IPS-20b (cell line): ENCODE data around the gene ADSS2.

Experiments
- H3K27ac ChIP-seq: one replicate; pipeline ENCODE4 v1.5.1; 2013; ENCODE audit warnings: low read length
- H3K27me3 ChIP-seq: 2 replicates; pipeline ENCODE4 v1.6.1; 2013; ENCODE audit warnings: mild to moderate bottlenecking, low read length, inconsistent platforms; ENCODE audit not compliant: insufficient read depth
- H3K36me3 ChIP-seq: 2 replicates; pipeline ENCODE4 v1.6.1; 2013; ENCODE audit warnings: low read depth, mild to moderate bottlenecking, inconsistent platforms, low read length, moderate library complexity; ENCODE audit not compliant: insufficient read depth
- H3K4me1 ChIP-seq: 2 replicates; pipeline ENCODE4 v1.6.1; 2013; ENCODE audit warnings: mild to moderate bottlenecking, control low read depth, inconsistent platforms, low read length, moderate library complexity; ENCODE audit not compliant: insufficient read depth
- H3K4me3 ChIP-seq: 2 replicates; pipeline ENCODE4 v1.5.1; 2013; ENCODE audit warnings: mild to moderate bottlenecking, low read length, inconsistent platforms
- H3K9ac ChIP-seq: 2 replicates; pipeline ENCODE4 v1.6.1; 2013; ENCODE audit warnings: low read depth, mild to moderate bottlenecking, inconsistent platforms, low read length, moderate library complexity
- H3K9me3 ChIP-seq: 2 replicates; pipeline ENCODE4 v1.6.1; 2013; ENCODE audit warnings: mild to moderate bottlenecking, low read depth, low read length, inconsistent platforms; ENCODE audit not compliant: insufficient read depth

ADSS2 gene

DNA sequence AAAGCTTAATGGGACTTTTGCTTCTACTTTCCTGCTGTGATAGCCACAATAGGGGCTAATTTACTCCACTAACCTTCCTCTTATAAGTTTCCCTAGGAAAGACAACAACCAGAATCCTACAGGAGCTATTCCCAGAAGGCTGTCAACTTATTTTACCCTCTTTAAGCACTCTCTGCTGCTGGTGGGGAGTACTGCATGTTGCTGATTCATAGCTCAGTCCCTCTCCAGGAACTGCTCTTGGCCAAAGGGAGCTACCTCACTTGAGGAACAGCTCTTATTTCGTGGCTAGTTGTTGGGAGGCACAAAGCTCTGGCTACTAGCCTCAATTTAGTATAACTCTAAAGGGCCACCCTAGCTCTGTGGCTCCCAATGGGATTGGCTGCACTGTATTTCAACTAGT, 37.2 kb downstream of the ADSS2 start:
- Histone ChIP-seq H3K27ac (no peak overlapping the region), H3K9me3 (no peaks in the 10 kb centered on the region), H3K9ac (no peak overlapping the region), H3K27me3 (no peaks in the 10 kb centered on the region), H3K4me3 (no peak overlapping the region), H3K4me1 (peaks cover 3% of the 10 kb centered on the region; the same call in 1 of the 2 replicates), H3K36me3 (peaks cover 96% of the 10 kb centered on the region)

DNA sequence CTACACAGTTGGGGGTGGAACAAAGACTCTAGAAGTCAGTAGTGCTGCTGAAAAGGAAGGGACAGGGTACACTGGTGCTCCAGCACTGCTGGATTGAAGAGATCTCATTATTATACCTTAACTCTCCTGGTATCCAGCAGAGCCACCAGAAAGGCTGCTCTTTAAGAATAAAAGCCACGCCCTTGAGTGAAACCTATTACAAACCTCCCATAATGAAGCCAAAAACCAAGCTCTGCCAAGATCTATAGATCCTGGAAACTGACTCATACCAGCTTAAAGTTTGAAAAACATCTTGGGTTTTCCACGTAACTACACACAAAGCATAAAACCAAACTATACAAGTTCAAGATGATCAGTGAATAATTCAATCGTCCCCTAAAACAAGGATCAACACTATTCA, 38.0 kb downstream of the ADSS2 start:
- Histone ChIP-seq H3K9me3 (no peaks in the 10 kb centered on the region), H3K27ac (no peak overlapping the region), H3K9ac (no peak overlapping the region), H3K4me3 (no peak overlapping the region), H3K4me1 (peaks cover 10% of the 10 kb centered on the region; the same call in 1 of the 2 replicates), H3K27me3 (no peaks in the 10 kb centered on the region), H3K36me3 (peaks cover 97% of the 10 kb centered on the region)

DNA sequence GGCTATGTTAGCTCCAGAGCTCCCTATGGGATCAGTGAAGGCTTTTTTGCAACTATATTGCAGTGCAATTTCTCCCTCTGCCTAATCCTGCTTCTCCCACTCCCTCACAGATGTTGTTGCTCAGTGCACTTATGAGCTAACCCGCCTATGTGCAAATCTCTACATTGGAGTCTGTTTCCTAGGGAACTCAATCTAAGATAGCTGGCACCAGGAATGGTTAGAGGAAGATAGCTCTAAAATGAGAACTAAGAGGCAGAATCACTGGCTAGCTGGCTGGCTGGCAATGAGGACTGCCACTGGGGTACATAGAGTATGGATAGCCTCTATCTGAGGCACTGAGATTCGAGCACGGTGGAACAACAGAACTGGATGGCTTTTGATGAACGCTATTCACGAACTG, 39.5 kb downstream of the ADSS2 start:
- no peak overlapping the region for H3K4me3 ChIP-seq
- no peak overlapping the region for H3K27ac ChIP-seq
- no peaks in the 10 kb centered on the region for H3K9me3 ChIP-seq
- no peaks in the 10 kb centered on the region for H3K27me3 ChIP-seq
- H3K4me1 ChIP-seq: peaks cover 10% of the 10 kb centered on the region; the same call in 1 of the 2 replicates
- no peak overlapping the region for H3K9ac ChIP-seq
- H3K36me3 ChIP-seq: peaks cover 97% of the 10 kb centered on the region

DNA sequence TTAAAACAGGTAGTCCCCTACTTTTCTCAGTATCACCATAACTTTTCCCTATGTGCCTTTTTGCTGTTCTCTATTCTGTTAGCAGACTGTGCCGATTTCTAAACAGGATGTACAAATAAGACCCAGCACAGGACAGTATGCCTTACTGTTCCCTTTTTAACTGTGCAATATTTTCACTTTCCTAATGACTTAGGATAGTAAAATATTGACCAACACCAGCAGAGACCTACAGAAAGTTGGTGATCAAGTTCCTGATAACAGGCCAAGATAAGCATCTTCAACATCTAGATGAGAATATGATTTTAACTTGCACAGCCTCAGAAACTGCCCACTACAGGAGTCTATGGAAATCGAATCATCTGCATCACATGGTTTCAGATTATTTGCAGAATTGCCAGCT, 42.0 kb downstream of the ADSS2 start:
- no peak overlapping the region for H3K9ac ChIP-seq
- H3K9me3 ChIP-seq: no peaks in the 10 kb centered on the region
- H3K27ac ChIP-seq: no peak overlapping the region
- no peak overlapping the region for H3K4me3 ChIP-seq
- H3K36me3 ChIP-seq: peaks cover 81% of the 10 kb centered on the region
- peaks cover 10% of the 10 kb centered on the region; the same call in 1 of the 2 replicates for H3K4me1 ChIP-seq
- no peaks in the 10 kb centered on the region for H3K27me3 ChIP-seq

DNA sequence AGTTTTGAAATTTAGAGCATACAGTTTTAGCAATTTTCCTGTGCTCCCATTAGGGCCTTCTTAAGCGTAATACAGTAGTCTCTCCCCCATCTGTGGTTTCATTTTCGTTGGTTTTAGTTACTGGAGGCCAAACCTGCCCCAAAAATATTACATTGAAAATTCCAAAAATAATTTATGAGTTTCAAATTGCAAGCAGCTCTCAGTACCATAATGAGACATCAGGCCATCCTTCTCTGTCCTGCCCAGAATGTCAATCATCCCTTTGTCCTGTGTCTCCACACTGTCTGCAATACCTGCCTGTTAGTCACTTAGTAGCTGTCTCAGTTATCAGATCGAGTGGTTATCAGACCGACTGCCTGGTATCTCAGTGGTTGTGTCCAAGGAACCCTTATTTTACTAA, 45.4 kb downstream of the ADSS2 start:
- no peak overlapping the region for H3K27ac ChIP-seq
- peaks cover 27% of the 10 kb centered on the region for H3K9me3 ChIP-seq
- peaks cover 10% of the 10 kb centered on the region; the same call in 1 of the 2 replicates for H3K4me1 ChIP-seq
- peaks cover 75% of the 10 kb centered on the region for H3K36me3 ChIP-seq
- H3K27me3 ChIP-seq: no peaks in the 10 kb centered on the region
- no peak overlapping the region for H3K4me3 ChIP-seq
- H3K9ac ChIP-seq: no peak overlapping the region

DNA sequence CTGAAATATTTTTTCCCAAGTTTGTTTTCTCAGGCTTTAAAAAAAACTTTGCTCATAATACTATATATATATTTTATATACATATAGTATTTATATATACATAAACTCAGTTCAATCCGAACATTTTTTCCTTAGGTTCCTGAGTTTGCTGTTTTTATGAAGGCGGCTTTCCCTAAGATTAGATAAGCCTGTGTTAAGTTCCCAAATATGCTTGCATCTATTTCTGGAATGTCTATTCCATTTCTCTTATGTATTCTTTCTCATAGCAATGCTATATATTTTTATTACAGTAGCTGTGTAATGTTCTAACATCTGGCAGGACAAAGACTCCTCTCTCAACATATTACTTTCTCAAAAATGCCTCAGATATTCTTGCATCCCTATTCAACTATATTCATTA, 45.9 kb downstream of the ADSS2 start:
- no peak overlapping the region for H3K4me3 ChIP-seq
- H3K27ac ChIP-seq: no peak overlapping the region
- peaks cover 71% of the 10 kb centered on the region for H3K36me3 ChIP-seq
- no peaks in the 10 kb centered on the region for H3K27me3 ChIP-seq
- peaks cover 10% of the 10 kb centered on the region; the same call in 1 of the 2 replicates for H3K4me1 ChIP-seq
- no peak overlapping the region for H3K9ac ChIP-seq
- peaks cover 32% of the 10 kb centered on the region for H3K9me3 ChIP-seq

DNA sequence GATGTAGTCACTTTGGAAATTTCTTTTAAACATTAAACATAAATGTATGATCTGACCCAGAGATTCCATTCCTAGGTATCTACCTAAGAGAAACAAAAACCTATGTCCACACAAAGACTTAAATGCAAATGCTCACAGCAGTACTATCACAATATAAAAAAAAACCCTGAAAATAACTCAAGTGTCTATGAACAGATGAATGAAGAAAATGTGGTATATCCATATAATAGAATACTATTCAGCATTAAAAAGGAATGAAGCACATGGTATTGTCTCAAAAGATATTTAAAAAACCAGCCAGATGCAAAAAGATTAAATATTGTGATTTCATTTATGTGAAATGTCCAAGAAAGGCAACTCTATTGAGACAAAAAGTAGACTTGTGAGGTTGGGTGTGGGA, 48.3 kb downstream of the ADSS2 start:
- Histone ChIP-seq H3K9ac (no peak overlapping the region), H3K4me1 (no peaks in the 10 kb centered on the region), H3K9me3 (peaks cover 32% of the 10 kb centered on the region), H3K36me3 (peaks cover 48% of the 10 kb centered on the region), H3K27me3 (no peaks in the 10 kb centered on the region), H3K4me3 (no peak overlapping the region), H3K27ac (no peak overlapping the region)

DNA sequence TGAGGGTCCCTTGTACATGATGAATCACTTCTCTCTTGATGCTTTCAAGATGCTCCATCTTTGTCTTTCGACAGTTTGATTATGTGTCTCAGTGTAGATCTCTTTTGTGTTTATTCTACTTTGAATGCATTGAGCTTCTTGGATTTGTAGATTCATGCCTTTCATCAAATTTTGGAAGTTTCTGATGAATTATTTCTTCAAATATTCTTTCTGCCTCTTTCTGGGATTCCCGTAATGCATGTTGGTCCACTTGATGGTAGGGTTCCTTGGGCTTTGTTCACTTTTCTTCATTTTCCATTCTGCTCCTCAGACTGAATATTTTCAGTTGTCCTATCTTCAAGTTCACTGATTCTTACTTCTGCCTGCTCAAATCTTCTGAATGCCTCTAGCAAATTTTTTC, 50.7 kb downstream of the ADSS2 start:
- Histone ChIP-seq H3K4me1 (peaks cover 8% of the 10 kb centered on the region; the same call in 1 of the 2 replicates), H3K9me3 (peaks cover 32% of the 10 kb centered on the region), H3K36me3 (peaks cover 28% of the 10 kb centered on the region), H3K27ac (no peak overlapping the region), H3K9ac (no peak overlapping the region), H3K4me3 (no peak overlapping the region), H3K27me3 (no peaks in the 10 kb centered on the region)

DNA sequence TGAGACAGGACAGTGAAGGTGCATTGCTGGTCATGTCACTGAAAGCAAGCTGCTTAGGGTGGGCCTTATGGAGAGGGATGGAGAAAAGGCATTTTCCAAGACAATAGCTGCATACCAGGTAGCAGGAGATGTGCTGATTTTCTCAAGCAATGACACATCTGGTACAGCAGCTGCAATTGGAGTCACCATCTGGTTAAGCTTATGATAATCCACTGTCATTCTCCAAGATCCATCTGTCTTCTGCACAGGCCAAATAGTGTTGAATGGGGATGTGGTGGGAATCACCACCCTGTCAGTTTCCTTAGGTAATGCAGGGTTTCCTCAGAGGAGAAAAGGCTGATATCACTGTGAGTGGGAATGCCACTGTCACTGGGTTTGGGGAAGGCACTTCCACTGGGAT, 54.6 kb downstream of the ADSS2 start:
- Histone ChIP-seq H3K9me3 (peaks cover 13% of the 10 kb centered on the region), H3K4me1 (peaks cover 8% of the 10 kb centered on the region; the same call in 1 of the 2 replicates), H3K27ac (no peak overlapping the region), H3K4me3 (no peak overlapping the region), H3K9ac (no peak overlapping the region), H3K27me3 (no peaks in the 10 kb centered on the region), H3K36me3 (peaks cover 9% of the 10 kb centered on the region)

DNA sequence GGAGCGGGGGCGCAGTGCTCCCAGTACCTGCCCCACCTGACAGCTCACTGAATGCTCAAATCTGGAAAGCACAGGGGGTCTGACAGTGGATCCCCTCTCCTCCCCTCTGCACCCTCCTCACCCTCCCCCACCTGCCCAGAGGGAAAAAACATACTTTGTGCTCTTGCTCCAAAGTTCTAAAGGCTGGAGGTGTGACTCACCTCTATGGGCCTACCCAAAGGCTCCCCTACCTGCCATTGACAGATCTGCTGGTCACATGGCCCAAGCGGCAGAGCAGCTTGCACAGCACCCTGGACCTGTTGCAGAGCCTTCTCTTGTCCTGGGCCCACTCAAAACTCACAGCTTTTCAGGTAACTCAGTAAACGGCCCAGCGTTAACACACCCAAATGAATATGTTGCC, 55.7 kb downstream of the ADSS2 start:
- no peak overlapping the region for H3K9ac ChIP-seq
- peaks cover 8% of the 10 kb centered on the region; the same call in 1 of the 2 replicates for H3K4me1 ChIP-seq
- no peak overlapping the region for H3K27ac ChIP-seq
- no peaks in the 10 kb centered on the region for H3K36me3 ChIP-seq
- no peak overlapping the region for H3K4me3 ChIP-seq
- H3K27me3 ChIP-seq: no peaks in the 10 kb centered on the region
- H3K9me3 ChIP-seq: 0 out of 2 replicates have a peak, but pooled peaks cover 1% of the 10 kb centered on the region

DNA sequence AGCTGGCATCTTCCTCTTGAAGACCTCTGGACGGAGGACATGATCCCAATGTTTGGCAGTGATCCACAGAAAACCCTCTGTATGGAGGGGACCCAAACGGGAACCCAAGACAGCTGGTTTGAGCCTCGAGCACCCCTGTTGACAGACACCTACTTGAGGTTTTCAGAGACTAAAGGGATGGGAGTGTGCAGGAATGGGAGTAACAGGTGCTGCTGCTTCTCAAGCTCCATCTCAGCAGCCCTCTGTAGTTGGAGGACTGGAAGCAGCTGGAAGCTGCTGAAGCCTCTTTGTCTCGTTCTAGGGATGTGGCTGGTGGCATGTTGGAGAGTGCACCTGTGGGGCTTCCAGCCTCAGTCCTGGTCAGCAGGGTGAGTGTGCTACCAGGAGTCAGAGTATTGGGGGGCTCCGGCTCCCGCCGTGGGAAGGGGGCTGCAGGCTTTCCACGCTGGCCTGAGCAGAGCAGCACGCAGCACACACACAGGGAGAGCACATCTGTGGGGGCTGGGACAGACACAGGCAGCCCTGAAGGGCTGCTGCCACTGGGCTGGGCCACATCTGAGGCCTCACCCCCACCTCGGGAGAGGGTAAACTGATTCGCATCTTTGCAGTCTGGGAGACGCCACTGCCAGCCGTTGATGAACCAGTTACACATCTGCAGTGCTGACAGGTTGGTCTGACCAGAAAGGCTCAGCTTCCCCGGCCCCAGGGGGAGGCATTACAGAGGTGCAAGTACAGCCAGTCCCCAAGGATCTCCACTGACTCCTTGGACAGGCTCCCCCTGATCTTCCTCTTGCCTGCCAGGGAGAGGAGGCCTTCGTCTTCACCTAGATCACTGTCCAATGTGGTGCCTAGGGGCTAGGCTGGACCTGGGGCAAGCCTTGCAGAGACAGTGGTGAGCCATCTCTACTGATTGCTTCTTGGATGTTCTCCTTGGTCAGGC, 56.6 kb downstream of the ADSS2 start:
- no peak overlapping the region for H3K27ac ChIP-seq
- H3K4me1 ChIP-seq: peaks cover 8% of the 10 kb centered on the region; the same call in 1 of the 2 replicates
- no peaks in the 10 kb centered on the region for H3K36me3 ChIP-seq
- no peak overlapping the region for H3K9ac ChIP-seq
- H3K9me3 ChIP-seq: no peaks in the 10 kb centered on the region
- H3K4me3 ChIP-seq: no peak overlapping the region
- no peaks in the 10 kb centered on the region for H3K27me3 ChIP-seq

DNA sequence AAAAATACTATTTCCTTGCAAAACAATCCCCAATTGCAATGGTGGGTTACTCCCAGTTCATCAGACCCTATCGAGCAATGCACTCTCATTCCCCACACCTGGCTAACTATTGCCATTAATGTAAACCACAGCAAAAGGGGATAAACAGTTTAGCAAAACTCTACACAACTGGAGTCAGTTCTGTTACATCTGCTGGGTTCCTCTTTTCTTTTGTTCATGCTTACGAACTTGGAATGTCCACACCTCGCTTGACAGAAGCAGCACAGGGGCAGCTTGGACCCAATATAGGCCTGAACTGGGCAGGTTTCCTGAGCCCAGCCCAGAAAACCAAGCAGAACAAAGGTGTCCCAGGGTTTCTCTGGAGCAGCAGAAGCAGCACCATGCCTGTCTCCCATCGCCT, 57.4 kb downstream of the ADSS2 start:
- Histone ChIP-seq H3K4me3 (no peak overlapping the region), H3K27ac (no peak overlapping the region), H3K9ac (no peak overlapping the region), H3K4me1 (peaks cover 8% of the 10 kb centered on the region; the same call in 1 of the 2 replicates), H3K9me3 (no peaks in the 10 kb centered on the region), H3K27me3 (no peaks in the 10 kb centered on the region), H3K36me3 (no peaks in the 10 kb centered on the region)
